ENCODE measurements around the gene CCDC60. TPM values are rescaled to one million over a fixed set of nuclear protein-coding genes. Genes with fewer than 3 reads are reported as not detected.

CCDC60 gene
- total and polyA plus RNA-seq, 2 of the 13 experiments (the other 11 are each of a cell fraction or from before 2014, with no cell fraction given), result not detected

DNA sequence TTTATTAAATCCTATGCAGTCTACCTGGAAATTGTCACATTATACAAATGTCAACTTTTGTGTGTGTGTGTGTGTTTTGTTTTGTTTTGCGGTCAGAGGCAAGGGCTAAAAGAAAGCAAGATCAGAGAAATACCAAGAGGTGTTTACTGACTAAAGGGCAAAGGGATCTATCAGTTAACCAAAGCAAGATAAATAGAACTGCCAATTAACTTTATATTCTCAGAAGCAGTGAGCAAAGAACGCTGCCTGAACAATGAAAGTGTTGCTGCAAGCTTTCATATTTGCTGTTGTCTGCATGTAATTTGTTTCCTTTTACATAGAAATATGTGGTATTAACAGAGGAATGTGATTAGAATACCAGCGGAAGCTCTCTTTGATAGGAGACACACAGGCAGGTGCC lies 30.9 kb downstream of the CCDC60 start (continued):
- TF ChIP-seq, protein P1, sequence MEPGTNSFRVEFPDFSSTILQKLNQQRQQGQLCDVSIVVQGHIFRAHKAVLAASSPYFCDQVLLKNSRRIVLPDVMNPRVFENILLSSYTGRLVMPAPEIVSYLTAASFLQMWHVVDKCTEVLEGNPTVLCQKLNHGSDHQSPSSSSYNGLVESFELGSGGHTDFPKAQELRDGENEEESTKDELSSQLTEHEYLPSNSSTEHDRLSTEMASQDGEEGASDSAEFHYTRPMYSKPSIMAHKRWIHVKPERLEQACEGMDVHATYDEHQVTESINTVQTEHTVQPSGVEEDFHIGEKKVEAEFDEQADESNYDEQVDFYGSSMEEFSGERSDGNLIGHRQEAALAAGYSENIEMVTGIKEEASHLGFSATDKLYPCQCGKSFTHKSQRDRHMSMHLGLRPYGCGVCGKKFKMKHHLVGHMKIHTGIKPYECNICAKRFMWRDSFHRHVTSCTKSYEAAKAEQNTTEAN (CRISPR knock-in tag; conservative IDR thresholded peaks at IDR 0.05), result no peak
- TF ChIP-seq TCF7 (IDR thresholded peaks at IDR 0.05; ENCODE audit: low read depth), result peak; percentile 60; the same call in 1 of the 2 replicates
- no peak for TF ChIP-seq NCOA1 (CRISPR knock-in tag; IDR thresholded peaks at IDR 0.05)
- TF ChIP-seq ZBTB49 (CRISPR knock-in tag; IDR thresholded peaks at IDR 0.05; ENCODE audit: borderline replicate concordance), result no peak
- no peak for TF ChIP-seq HCFC1 (IDR thresholded peaks at IDR 0.05; ENCODE audit: low read depth, low read length)
- TF ChIP-seq ZNF816 (CRISPR knock-in tag; IDR thresholded peaks at IDR 0.05; ENCODE audit: borderline replicate concordance), result no peak
- no peak for TF ChIP-seq SP140L (CRISPR knock-in tag; IDR thresholded peaks at IDR 0.05; ENCODE audit: borderline replicate concordance)
- TF ChIP-seq JUN (CRISPR knock-in tag; IDR thresholded peaks at IDR 0.05), result no peak
- TF ChIP-seq ZNF782 (CRISPR knock-in tag; IDR thresholded peaks at IDR 0.05; ENCODE audit: borderline replicate concordance), result no peak
- TF ChIP-seq FOXM1 (CRISPR knock-in tag; IDR thresholded peaks at IDR 0.05), result no peak
- TF ChIP-seq ZFY (CRISPR knock-in tag; IDR thresholded peaks at IDR 0.05), result no peak
- TF ChIP-seq NFYB (CRISPR knock-in tag; IDR thresholded peaks at IDR 0.05), result no peak
- TF ChIP-seq POLR2G (IDR thresholded peaks at IDR 0.05; ENCODE audit: low read depth, low read length), result no peak
- TF ChIP-seq ZNF33A (CRISPR knock-in tag; IDR thresholded peaks at IDR 0.05; ENCODE audit: borderline replicate concordance), result no peak
- no peak for TF ChIP-seq ZHX2 (IDR thresholded peaks at IDR 0.05; ENCODE audit: low read depth)
- no peak for TF ChIP-seq ZHX2 (CRISPR knock-in tag; IDR thresholded peaks at IDR 0.05; ENCODE audit: borderline replicate concordance)
- no peak for TF ChIP-seq BCL6 (CRISPR knock-in tag; IDR thresholded peaks at IDR 0.05)
- TF ChIP-seq TBX3 (IDR thresholded peaks at IDR 0.05; ENCODE audit: borderline replicate concordance), result peak; percentile 61; the same call in 1 of the 2 replicates
- peak; percentile 35; the same call in 1 of the 2 replicates for TF ChIP-seq SOX5 (CRISPR knock-in tag; IDR thresholded peaks at IDR 0.05; ENCODE audit: borderline replicate concordance)
- TF ChIP-seq EZH2 (conservative IDR thresholded peaks at IDR 0.05; ENCODE audit: low read depth, low read length), result no peak
